SK-N-DZ (cell line): Measurements from ENCODE around the gene PARPBP.

Experiments used
- small RNA-seq, 2 experiments: library from RNA; depleted of rRNA; stranded (forward); fragments of <200 nt; gene quantifications; one replicate each; pipeline ENCODE3, GENCODE V24; 2014

Gene PARPBP

Small RNA genes within 50 kb of the gene (small RNA-seq; reads per million reads assigned to genes)
- gene RN7SL793P, result 0 reads per million in 2 experiments
